SK-N-SH treated with all-trans-retinoic acid at 6 μM for 48 hours (cell line): ENCODE results near the gene KLHL1.

ENCODE experiments used
- ATAC-seq: fragments of 200-7000 bp; cut with Tn5 transposase; 3 replicates; pipeline ENCODE4 v1.9.1; 2020; ENCODE audit warnings: mild to moderate bottlenecking, moderate library complexity
- ARNTL ChIP-seq: fragments of 450-650 bp; formaldehyde crosslinking; IDR thresholded peaks from 2 replicates; pipeline ENCODE4 v1.5.0; 2020; ENCODE audit warnings: low read depth, mild to moderate bottlenecking, moderate library complexity, borderline replicate concordance
- BACH2 ChIP-seq: fragments of 250-450 bp; sonication (Bioruptor Pico); IDR thresholded peaks from 2 replicates; pipeline ENCODE4 v1.9.0; 2021; ENCODE audit warnings: mild to moderate bottlenecking, borderline replicate concordance
- CSDC2 ChIP-seq: fragments of 250-450 bp; sonication (Bioruptor Pico); IDR thresholded peaks from 2 replicates; pipeline ENCODE4 v1.5.0; 2020; ENCODE audit warnings: mild to moderate bottlenecking, moderate library complexity
- GLIS3 ChIP-seq: fragments of 250-450 bp; sonication (Bioruptor Pico); IDR thresholded peaks from 2 replicates; pipeline ENCODE4 v1.5.0; 2020; ENCODE audit warnings: mild to moderate bottlenecking, moderate library complexity
- ISL1 ChIP-seq: fragments of 250-450 bp; sonication (Bioruptor Pico); IDR thresholded peaks from 2 replicates; pipeline ENCODE4 v2.1.2; 2022; ENCODE audit warnings: mild to moderate bottlenecking, moderate library complexity
- OSR1 ChIP-seq: fragments of 250-450 bp; sonication (Bioruptor Pico); IDR thresholded peaks from 2 replicates; pipeline ENCODE4 v1.8.0; 2022; ENCODE audit warnings: moderate library complexity, mild to moderate bottlenecking, inconsistent platforms
- PPARA ChIP-seq: fragments of 250-450 bp; sonication (Bioruptor Pico); IDR thresholded peaks from 2 replicates; pipeline ENCODE4 v1.5.0; 2020; ENCODE audit warnings: mild to moderate bottlenecking, borderline replicate concordance
- SNAI2 ChIP-seq: fragments of 250-450 bp; sonication (Bioruptor Pico); IDR thresholded peaks from 2 replicates; pipeline ENCODE4 v1.5.0; 2020; ENCODE audit warnings: mild to moderate bottlenecking, moderate library complexity
- TCF4 ChIP-seq: fragments of 250-450 bp; sonication (Bioruptor Pico); IDR thresholded peaks from 2 replicates; pipeline ENCODE4 v1.8.0; 2021; ENCODE audit warnings: mild to moderate bottlenecking, moderate library complexity, borderline replicate concordance
- TOX ChIP-seq: fragments of 250-450 bp; sonication (Bioruptor Pico); IDR thresholded peaks from 2 replicates; pipeline ENCODE4 v1.8.0; 2021; ENCODE audit warnings: mild to moderate bottlenecking, moderate library complexity, borderline replicate concordance
- ZC3H10 ChIP-seq: fragments of 250-450 bp; sonication (Bioruptor Pico); IDR thresholded peaks from 2 replicates; pipeline ENCODE4 v1.5.1; 2021; ENCODE audit warnings: mild to moderate bottlenecking, moderate library complexity
- ZFP3 ChIP-seq: fragments of 250-450 bp; sonication (Bioruptor Pico); IDR thresholded peaks from 2 replicates; pipeline ENCODE4 v1.5.0; 2020; ENCODE audit warnings: mild to moderate bottlenecking, moderate library complexity
- ZFP30 ChIP-seq: fragments of 450-650 bp; formaldehyde crosslinking; IDR thresholded peaks from 2 replicates; pipeline ENCODE4 v1.5.0; 2022; ENCODE audit warnings: mild to moderate bottlenecking, moderate library complexity
- ZNF565 ChIP-seq: fragments of 450-650 bp; formaldehyde crosslinking; conservative IDR thresholded peaks from 2 replicates; pipeline ENCODE4 v1.5.0; 2020; ENCODE audit warnings: low read depth, mild to moderate bottlenecking, moderate library complexity
- ZNF70 ChIP-seq: fragments of 450-650 bp; formaldehyde crosslinking; IDR thresholded peaks from 2 replicates; pipeline ENCODE4 v1.5.0; 2020; ENCODE audit warnings: mild to moderate bottlenecking, moderate library complexity
- ZNF8 ChIP-seq: fragments of 450-650 bp; formaldehyde crosslinking; IDR thresholded peaks from 2 replicates; pipeline ENCODE4 v1.5.0; 2020; ENCODE audit warnings: mild to moderate bottlenecking, moderate library complexity
- TF ChIP-seq, protein P1 (sequence below): fragments of 250-450 bp; sonication (Bioruptor Pico); IDR thresholded peaks from 2 replicates; pipeline ENCODE4 v1.8.0; 2021; ENCODE audit warnings: low read depth, mild to moderate bottlenecking, moderate library complexity, borderline replicate concordance
- TF ChIP-seq, protein P2 (sequence below): fragments of 250-450 bp; sonication (Bioruptor Pico); IDR thresholded peaks from 2 replicates; pipeline ENCODE4 v1.5.1; 2020; ENCODE audit warnings: low read depth, mild to moderate bottlenecking, moderate library complexity
- TF ChIP-seq, protein P3 (sequence below): fragments of 250-450 bp; sonication (Bioruptor Pico); IDR thresholded peaks from 2 replicates; pipeline ENCODE4 v1.5.0; 2020; ENCODE audit warnings: mild to moderate bottlenecking, moderate library complexity
- TF ChIP-seq, protein P4 (sequence below): fragments of 250-450 bp; sonication (Bioruptor Pico); IDR thresholded peaks from 2 replicates; pipeline ENCODE4 v1.5.1; 2021; ENCODE audit warnings: mild to moderate bottlenecking, moderate library complexity

KLHL1 gene

DNA sequence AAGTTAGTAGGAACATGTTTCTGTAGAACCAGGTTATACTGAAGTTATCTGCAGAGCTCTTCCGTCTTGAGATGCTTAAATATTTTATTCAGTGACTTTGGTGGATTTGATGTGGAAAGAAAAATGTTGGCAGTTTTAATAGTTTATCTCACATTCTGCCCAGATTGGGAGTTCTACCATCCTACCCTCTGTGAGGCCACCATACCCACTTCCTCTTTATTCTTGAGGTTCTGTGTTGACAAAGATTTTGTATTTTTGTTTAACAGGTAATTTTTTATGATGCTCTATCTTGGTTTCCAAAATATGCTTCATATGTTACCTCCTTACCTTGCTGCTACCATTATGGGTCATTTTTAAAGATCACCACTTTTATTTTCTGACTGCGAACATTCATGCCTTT is 156.8 kb downstream of the KLHL1 start:
- TF ChIP-seq CSDC2 (no peak), ZNF565 (CRISPR knock-in tag) (no peak), PPARA (no peak), TOX (CRISPR knock-in tag) (no peak), ZNF8 (CRISPR knock-in tag) (no peak), GLIS3 (CRISPR knock-in tag) (no peak), ISL1 (CRISPR knock-in tag) (no peak)
- TF ChIP-seq, protein P1, sequence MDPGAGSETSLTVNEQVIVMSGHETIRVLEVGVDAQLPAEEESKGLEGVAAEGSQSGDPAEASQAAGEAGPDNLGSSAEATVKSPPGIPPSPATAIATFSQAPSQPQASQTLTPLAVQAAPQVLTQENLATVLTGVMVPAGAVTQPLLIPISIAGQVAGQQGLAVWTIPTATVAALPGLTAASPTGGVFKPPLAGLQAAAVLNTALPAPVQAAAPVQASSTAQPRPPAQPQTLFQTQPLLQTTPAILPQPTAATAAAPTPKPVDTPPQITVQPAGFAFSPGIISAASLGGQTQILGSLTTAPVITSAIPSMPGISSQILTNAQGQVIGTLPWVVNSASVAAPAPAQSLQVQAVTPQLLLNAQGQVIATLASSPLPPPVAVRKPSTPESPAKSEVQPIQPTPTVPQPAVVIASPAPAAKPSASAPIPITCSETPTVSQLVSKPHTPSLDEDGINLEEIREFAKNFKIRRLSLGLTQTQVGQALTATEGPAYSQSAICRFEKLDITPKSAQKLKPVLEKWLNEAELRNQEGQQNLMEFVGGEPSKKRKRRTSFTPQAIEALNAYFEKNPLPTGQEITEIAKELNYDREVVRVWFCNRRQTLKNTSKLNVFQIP (CRISPR knock-in tag) = no peak
- no peak for ATAC-seq

DNA sequence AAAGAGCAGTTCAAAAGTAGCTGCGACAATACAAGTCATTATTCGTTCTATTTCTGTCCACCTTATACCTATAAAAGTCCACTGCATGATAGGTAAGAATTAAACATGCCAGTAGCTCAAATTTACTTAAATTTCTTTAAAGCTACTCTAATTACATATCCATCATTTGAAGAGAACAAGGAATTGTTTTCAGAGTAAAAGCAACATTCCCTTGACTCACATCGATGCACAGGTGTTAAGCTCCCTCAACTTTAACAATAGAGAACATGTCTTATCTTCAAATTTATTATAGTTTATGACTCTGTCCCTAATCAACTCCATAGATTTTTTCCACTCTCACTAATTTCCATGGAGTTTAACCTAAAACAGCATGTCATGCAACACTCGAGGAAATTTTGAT is 158.1 kb downstream of the KLHL1 start:
- ATAC-seq = no peak
- TF ChIP-seq ZNF70 (CRISPR knock-in tag) = no peak
- no peak for TF ChIP-seq BACH2
- TF ChIP-seq ZNF565 (CRISPR knock-in tag) = no peak
- TF ChIP-seq ISL1 (CRISPR knock-in tag) = no peak
- TF ChIP-seq ARNTL (CRISPR knock-in tag) = no peak
- no peak for TF ChIP-seq ZFP30
- TF ChIP-seq GLIS3 (CRISPR knock-in tag) = no peak
- TF ChIP-seq, protein P2, sequence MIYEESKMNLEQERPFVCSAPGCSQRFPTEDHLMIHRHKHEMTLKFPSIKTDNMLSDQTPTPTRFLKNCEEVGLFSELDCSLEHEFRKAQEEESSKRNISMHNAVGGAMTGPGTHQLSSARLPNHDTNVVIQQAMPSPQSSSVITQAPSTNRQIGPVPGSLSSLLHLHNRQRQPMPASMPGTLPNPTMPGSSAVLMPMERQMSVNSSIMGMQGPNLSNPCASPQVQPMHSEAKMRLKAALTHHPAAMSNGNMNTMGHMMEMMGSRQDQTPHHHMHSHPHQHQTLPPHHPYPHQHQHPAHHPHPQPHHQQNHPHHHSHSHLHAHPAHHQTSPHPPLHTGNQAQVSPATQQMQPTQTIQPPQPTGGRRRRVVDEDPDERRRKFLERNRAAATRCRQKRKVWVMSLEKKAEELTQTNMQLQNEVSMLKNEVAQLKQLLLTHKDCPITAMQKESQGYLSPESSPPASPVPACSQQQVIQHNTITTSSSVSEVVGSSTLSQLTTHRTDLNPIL = no peak
- TF ChIP-seq, protein P3, sequence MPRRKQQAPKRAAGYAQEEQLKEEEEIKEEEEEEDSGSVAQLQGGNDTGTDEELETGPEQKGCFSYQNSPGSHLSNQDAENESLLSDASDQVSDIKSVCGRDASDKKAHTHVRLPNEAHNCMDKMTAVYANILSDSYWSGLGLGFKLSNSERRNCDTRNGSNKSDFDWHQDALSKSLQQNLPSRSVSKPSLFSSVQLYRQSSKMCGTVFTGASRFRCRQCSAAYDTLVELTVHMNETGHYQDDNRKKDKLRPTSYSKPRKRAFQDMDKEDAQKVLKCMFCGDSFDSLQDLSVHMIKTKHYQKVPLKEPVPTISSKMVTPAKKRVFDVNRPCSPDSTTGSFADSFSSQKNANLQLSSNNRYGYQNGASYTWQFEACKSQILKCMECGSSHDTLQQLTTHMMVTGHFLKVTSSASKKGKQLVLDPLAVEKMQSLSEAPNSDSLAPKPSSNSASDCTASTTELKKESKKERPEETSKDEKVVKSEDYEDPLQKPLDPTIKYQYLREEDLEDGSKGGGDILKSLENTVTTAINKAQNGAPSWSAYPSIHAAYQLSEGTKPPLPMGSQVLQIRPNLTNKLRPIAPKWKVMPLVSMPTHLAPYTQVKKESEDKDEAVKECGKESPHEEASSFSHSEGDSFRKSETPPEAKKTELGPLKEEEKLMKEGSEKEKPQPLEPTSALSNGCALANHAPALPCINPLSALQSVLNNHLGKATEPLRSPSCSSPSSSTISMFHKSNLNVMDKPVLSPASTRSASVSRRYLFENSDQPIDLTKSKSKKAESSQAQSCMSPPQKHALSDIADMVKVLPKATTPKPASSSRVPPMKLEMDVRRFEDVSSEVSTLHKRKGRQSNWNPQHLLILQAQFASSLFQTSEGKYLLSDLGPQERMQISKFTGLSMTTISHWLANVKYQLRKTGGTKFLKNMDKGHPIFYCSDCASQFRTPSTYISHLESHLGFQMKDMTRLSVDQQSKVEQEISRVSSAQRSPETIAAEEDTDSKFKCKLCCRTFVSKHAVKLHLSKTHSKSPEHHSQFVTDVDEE (CRISPR knock-in tag) = no peak
- TF ChIP-seq, protein P4, sequence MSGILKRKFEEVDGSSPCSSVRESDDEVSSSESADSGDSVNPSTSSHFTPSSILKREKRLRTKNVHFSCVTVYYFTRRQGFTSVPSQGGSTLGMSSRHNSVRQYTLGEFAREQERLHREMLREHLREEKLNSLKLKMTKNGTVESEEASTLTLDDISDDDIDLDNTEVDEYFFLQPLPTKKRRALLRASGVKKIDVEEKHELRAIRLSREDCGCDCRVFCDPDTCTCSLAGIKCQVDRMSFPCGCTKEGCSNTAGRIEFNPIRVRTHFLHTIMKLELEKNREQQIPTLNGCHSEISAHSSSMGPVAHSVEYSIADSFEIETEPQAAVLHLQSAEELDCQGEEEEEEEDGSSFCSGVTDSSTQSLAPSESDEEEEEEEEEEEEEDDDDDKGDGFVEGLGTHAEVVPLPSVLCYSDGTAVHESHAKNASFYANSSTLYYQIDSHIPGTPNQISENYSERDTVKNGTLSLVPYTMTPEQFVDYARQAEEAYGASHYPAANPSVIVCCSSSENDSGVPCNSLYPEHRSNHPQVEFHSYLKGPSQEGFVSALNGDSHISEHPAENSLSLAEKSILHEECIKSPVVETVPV (CRISPR knock-in tag) = no peak
- TF ChIP-seq, protein P1 (CRISPR knock-in tag) = no peak
- TF ChIP-seq ZNF8 (CRISPR knock-in tag) = no peak
- TF ChIP-seq SNAI2 (CRISPR knock-in tag) = no peak
- no peak for TF ChIP-seq CSDC2

DNA sequence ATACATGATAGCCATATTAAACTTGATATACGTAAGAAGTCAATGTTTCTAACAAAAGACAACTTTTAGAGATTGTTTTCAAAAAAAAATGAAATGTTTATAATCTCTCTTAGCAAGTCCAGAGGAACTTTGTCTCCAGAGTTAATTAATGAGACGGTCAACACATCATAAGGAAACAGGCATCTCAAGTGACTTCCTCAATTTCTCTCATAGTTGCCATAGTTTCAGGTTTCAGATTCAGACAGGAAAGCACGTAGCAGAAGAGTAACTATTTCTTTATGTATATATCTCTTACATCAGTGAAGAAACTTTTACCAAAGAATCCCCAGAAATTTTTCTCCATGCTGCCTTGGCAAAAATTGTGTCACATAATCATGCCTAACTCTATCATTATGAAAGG is 160.2 kb downstream of the KLHL1 start:
- no peak for ATAC-seq
- TF ChIP-seq TCF4 (CRISPR knock-in tag) (no peak), ISL1 (CRISPR knock-in tag) (no peak), ZNF8 (CRISPR knock-in tag) (no peak), CSDC2 (no peak), ZC3H10 (CRISPR knock-in tag) (no peak), OSR1 (CRISPR knock-in tag) (no peak), ZNF565 (CRISPR knock-in tag) (no peak), ZFP3 (CRISPR knock-in tag) (no peak)
- TF ChIP-seq, protein P3 (CRISPR knock-in tag) = no peak
- TF ChIP-seq, all 23 proteins: peak for 0
